K562 (cell line): ENCODE measurements around the gene PRSS22. TPM values are rescaled to one million over a fixed set of nuclear protein-coding genes. Genes with fewer than 3 reads are reported as not detected.
A peak's percentile ranks its signal among the peaks of the same experiment; 100 is the strongest.

ENCODE experiments used
- CEBPB ChIP-seq: fragments of 450-650 bp; IDR thresholded peaks from 2 replicates; pipeline ENCODE4 v1.6.1; 2016; ENCODE audit warnings: missing genetic modification characterization, missing compliant biosample characterization
- HIVEP1 ChIP-seq: fragments of 250-450 bp; sonication (Bioruptor Pico); IDR thresholded peaks from 2 replicates; pipeline ENCODE4 v1.4.0; 2020; ENCODE audit warnings: mild to moderate bottlenecking
- IRF2 ChIP-seq: sonication (generic); formaldehyde crosslinking; IDR thresholded peaks from 2 replicates; pipeline ENCODE4 v1.8.1; 2022; ENCODE audit warnings: mild to moderate bottlenecking, missing genetic modification reagents
- L3MBTL2 ChIP-seq: fragments of 450-650 bp; IDR thresholded peaks from 2 replicates; pipeline ENCODE4 v1.6.1; 2016; ENCODE audit warnings: mild to moderate bottlenecking, moderate library complexity
- MCM3 ChIP-seq: fragments of 450-650 bp; IDR thresholded peaks from 2 replicates; pipeline ENCODE4 v1.6.1; 2016
- PHTF2 ChIP-seq: fragments of 250-450 bp; sonication (Bioruptor Pico); IDR thresholded peaks from 2 replicates; pipeline ENCODE4 v1.5.0; 2021; ENCODE audit warnings: mild to moderate bottlenecking
- PML ChIP-seq: IDR thresholded peaks from 2 replicates; pipeline ENCODE4 v1.6.1; 2012; ENCODE audit warnings: low read length, inconsistent platforms
- SRF ChIP-seq, 2 experiments: fragments of 250-450, 450-650 bp in 1 of 2; sonication (Bioruptor Pico) in 1 of 2; sonication (generic) in 1 of 2; formaldehyde crosslinking; IDR thresholded peaks; 2 replicates each; pipeline versions ENCODE4 v1.5.0 to v1.5.1; 2020 to 2022; ENCODE audit warnings: mild to moderate bottlenecking in 1 of 2, missing genetic modification reagents in 1 of 2
- TAF1 ChIP-seq: IDR thresholded peaks from 2 replicates; pipeline ENCODE4 v1.6.1; 2011; ENCODE audit warnings: mild to moderate bottlenecking, low read length, moderate library complexity; ENCODE audit not compliant: insufficient read depth, control insufficient read depth, severe bottlenecking; ENCODE audit errors: extremely low read depth
- TCFL5 ChIP-seq: fragments of 250-450 bp; sonication (Bioruptor Pico); conservative IDR thresholded peaks from 2 replicates; pipeline ENCODE4 v1.6.1; 2021; ENCODE audit warnings: mild to moderate bottlenecking, moderate library complexity, matching md5 sums
- TOE1 ChIP-seq, 2 experiments: fragments of 450-650 bp in 1 of 2; sonication (generic) in 1 of 2; formaldehyde crosslinking in 1 of 2; IDR thresholded peaks; 2 replicates each; pipeline versions ENCODE4 v1.7.1 to v1.8.0; 2016 to 2022; ENCODE audit warnings: borderline replicate concordance in 2 of 2, mild to moderate bottlenecking in 2 of 2, antibody characterized with exemption in 1 of 2, inconsistent platforms in 1 of 2, low read depth in 1 of 2, missing genetic modification reagents in 1 of 2, moderate library complexity in 1 of 2
- ZBTB11 ChIP-seq, 3 experiments: fragments of 200-800 bp in 1 of 3; fragments of 250-450 bp in 1 of 3; fragments of 450-650 bp in 1 of 3; sonication (Bioruptor Pico) in 1 of 3; sonication (Bioruptor generic) in 1 of 3; formaldehyde crosslinking in 1 of 3; IDR thresholded peaks; 2 replicates each; pipeline versions ENCODE4 v1.6.1 to v1.8.0; 2016 to 2022; ENCODE audit warnings: mild to moderate bottlenecking in 2 of 3, missing genetic modification characterization in 2 of 3, missing compliant biosample characterization in 1 of 3, moderate library complexity in 1 of 3
- ZNF212 ChIP-seq: fragments of 450-650 bp; formaldehyde crosslinking; IDR thresholded peaks from 2 replicates; pipeline ENCODE4 v1.4.0; 2020; ENCODE audit warnings: mild to moderate bottlenecking
- ZNF324 ChIP-seq: fragments of 250-450 bp; sonication (Bioruptor Pico); IDR thresholded peaks from 2 replicates; pipeline ENCODE4 v1.4.0; 2020; ENCODE audit warnings: mild to moderate bottlenecking
- ZNF436 ChIP-seq: fragments of 250-450, 450-650 bp; sonication (Bioruptor Pico); formaldehyde crosslinking; IDR thresholded peaks from 2 replicates; pipeline ENCODE4 v1.7.0; 2020; ENCODE audit warnings: mild to moderate bottlenecking
- polyA plus RNA-seq, 8 experiments: library from polyadenylated mRNA; depleted of rRNA in 4 of 8; stranded (reverse) in 5 of 8; unstranded in 3 of 8; fragments of >200 nt; fragmentation: Nextera tagmentation in 2 of 8; fragmentation: Illumina TruSeq in 1 of 8; extraction: Ambion mirVana in 2 of 8; extraction: Trizol in 1 of 8; gene quantifications; 2 replicates each; pipeline versions ENCODE4 v1.2.1 to v1.2.3, GENCODE V29; 2011 to 2014; ENCODE audit warnings: inconsistent platforms in 1 of 8, missing spikeins in 1 of 8
- total RNA-seq, 7 experiments: library from RNA; depleted of rRNA in 6 of 7; stranded (reverse); fragments of >200 nt in 6 of 7; fragmentation: Illumina TruSeq in 2 of 7; extraction: Trizol in 2 of 7; gene quantifications; 2 replicates each; pipeline versions ENCODE4 v1.2.1 to v1.2.3, GENCODE V29; 2011 to 2021; ENCODE audit warnings: low replicate concordance in 1 of 7
- TF ChIP-seq, protein P1 (sequence below): sonication (generic); formaldehyde crosslinking; IDR thresholded peaks from 2 replicates; pipeline ENCODE4 v1.9.0; 2022; ENCODE audit warnings: mild to moderate bottlenecking, missing genetic modification reagents

PRSS22 gene
- total and polyA plus RNA-seq, 9 of the 15 experiments (the other 6 are each of a cell fraction or from before 2014, with no cell fraction given) = 0.13 to 0.42 TPM; not detected in 7

DNA sequence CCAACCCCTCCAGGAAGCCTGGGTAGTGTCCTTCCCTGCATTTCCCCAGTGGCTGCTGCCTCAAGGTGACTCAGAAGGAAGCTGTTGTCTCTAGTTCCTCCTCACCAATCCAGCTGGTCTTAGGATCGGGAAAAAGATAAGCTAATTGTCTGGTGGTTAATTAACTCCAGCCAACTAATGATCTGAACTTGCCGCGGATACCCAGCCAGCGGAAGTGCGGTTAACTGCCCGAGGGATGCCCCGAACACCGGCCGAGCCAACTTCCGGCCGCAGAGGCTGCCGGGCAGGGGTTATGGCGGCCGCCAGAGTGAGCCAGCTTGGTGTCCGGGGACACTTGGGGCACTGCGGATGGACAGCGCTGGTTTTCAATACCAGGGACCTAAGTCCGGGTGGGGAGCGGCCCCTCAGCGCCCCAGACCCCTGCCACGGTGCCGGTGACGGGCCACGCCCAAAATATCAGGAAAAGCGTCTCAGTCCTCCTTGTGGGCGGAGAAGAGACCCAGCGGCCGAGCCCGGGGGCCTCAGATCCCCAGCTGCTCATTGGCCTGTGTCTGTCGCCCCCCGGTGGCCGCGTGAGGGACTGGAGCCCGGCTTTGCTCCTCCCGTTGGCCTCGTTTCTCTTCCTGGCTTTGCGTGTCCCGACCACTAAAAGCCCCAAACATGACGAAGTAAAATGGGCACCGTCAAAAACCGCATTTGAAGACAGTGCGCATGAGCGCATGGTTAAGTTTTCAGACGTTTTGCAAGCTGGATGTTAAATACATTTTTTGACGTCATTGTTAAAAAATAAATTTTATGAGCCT, 10.2 kb upstream of the PRSS22 start (continued):
- TF ChIP-seq CEBPB (tag) = no peak
- peak; percentile 66; the same call in 1 of the 2 replicates for TF ChIP-seq ZNF324 (CRISPR knock-in tag)
- no peak for TF ChIP-seq ZNF212
- TF ChIP-seq TAF1 = peak; percentile 84
- peak; percentile 64 for TF ChIP-seq PML
- TF ChIP-seq ZBTB11 (CRISPR knock-in tag; IDR thresholded peaks at IDR 0.05) = peak; percentile 71 to 95 (median 79); a peak in 5 of 6 replicates
- TF ChIP-seq, protein P1, sequence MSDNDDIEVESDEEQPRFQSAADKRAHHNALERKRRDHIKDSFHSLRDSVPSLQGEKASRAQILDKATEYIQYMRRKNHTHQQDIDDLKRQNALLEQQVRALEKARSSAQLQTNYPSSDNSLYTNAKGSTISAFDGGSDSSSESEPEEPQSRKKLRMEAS (CRISPR knock-in tag) = peak; percentile 72; the same call in 1 of the 2 replicates
- TF ChIP-seq MCM3 = no peak
- TF ChIP-seq TCFL5 (CRISPR knock-in tag) = 0 out of 2 replicates have a peak, but pooled peaks have one; percentile 52
- no peak for TF ChIP-seq PHTF2 (CRISPR knock-in tag)
- TF ChIP-seq L3MBTL2 = peak; percentile 84
- no peak for TF ChIP-seq ZNF436 (CRISPR knock-in tag)
- TF ChIP-seq HIVEP1 (CRISPR knock-in tag) = peak; percentile 88
- TF ChIP-seq TOE1 (IDR thresholded peaks at IDR 0.05; ENCODE audit: borderline replicate concordance) = peak; percentile 60; the same call in 1 of the 2 replicates
- no peak for TF ChIP-seq TOE1 (CRISPR knock-in tag; IDR thresholded peaks at IDR 0.05; ENCODE audit: borderline replicate concordance, low read depth)
- no peak for TF ChIP-seq IRF2 (CRISPR knock-in tag)
- TF ChIP-seq SRF (CRISPR knock-in tag; IDR thresholded peaks at IDR 0.05) = peak in 1 of 2 experiments; percentile 80; a peak in 2 of 4 replicates
